Panc1 (cell line): ENCODE measurements around the gene DLK2. TPM values are rescaled to one million over a fixed set of nuclear protein-coding genes. Genes with fewer than 3 reads are reported as not detected.
"Not testable (repeated sequence)": the region's sequence is repeated elsewhere in the genome, so short reads cannot be mapped to it uniquely, and the experiment has no call there.

Source experiments
- ATAC-seq: fragments of 200-7000 bp; cut with Tn5 transposase; 2 replicates; pipeline ENCODE4 v1.9.1; 2020; ENCODE audit warnings: mild to moderate bottlenecking, moderate library complexity
- BruUV-seq: library from RNA; stranded (reverse); fragments of 400-500 nt; replicated peaks from 2 replicates; lab custom pipeline; 2021; lab: Mats Ljungman, UMichigan
- CTCF ChIA-PET: fragments of 300-600 bp; sonication (Branson Sonifier 250); formaldehyde crosslinking; loops from one replicate; lab custom pipeline; 2022; ENCODE audit warnings: antibody characterized with exemption; lab: Charles Lee
- POLR2A ChIA-PET: fragments of 300-600 bp; sonication (Branson Sonifier 250); formaldehyde crosslinking; loops from one replicate; lab custom pipeline; 2022; ENCODE audit warnings: antibody characterized with exemption; lab: Charles Lee
- DNase-seq: peaks from one replicate; pipeline ENCODE4 v3.0.0-alpha.2; 2010; ENCODE audit warnings: low read depth, low spot score
- H3K27ac ChIP-seq: 2 replicates; pipeline ENCODE4 v1.5.1; 2011; ENCODE audit warnings: mild to moderate bottlenecking, low read length, inconsistent platforms
- H3K27me3 ChIP-seq: fragments of 200-500 bp; sonication (Bioruptor generic); 2 replicates; pipeline ENCODE4 v1.6.0; 2014; ENCODE audit warnings: low read length, inconsistent platforms; ENCODE audit not compliant: control insufficient read depth, insufficient read depth
- H3K36me3 ChIP-seq: fragments of 200-500 bp; sonication (Bioruptor generic); 2 replicates; pipeline ENCODE4 v1.5.1; 2014; ENCODE audit warnings: inconsistent platforms, mild to moderate bottlenecking, low read length, moderate library complexity; ENCODE audit not compliant: control insufficient read depth, insufficient read depth
- H3K4me1 ChIP-seq: 2 replicates; pipeline ENCODE4 v1.5.1; 2011; ENCODE audit warnings: inconsistent platforms, mild to moderate bottlenecking, low read length, moderate library complexity; ENCODE audit not compliant: control insufficient read depth, insufficient read depth
- H3K4me3 ChIP-seq, 2 experiments: 2 replicates each; pipeline ENCODE4 v1.5.1; 2011 to 2012; ENCODE audit warnings: low read depth in 2 of 2, low read length in 2 of 2, mild to moderate bottlenecking in 2 of 2, inconsistent platforms in 1 of 2, moderate library complexity in 1 of 2
- H3K9me3 ChIP-seq: fragments of 200-500 bp; sonication (Bioruptor generic); 2 replicates; pipeline ENCODE4 v1.5.1; 2014; ENCODE audit warnings: low read depth, mild to moderate bottlenecking, inconsistent platforms, low read length, moderate library complexity; ENCODE audit not compliant: control insufficient read depth, insufficient read depth
- POLR2AphosphoS5 ChIP-seq: IDR thresholded peaks from 2 replicates; pipeline ENCODE4 v1.6.1; 2012; ENCODE audit warnings: mild to moderate bottlenecking, low read depth, low read length, moderate library complexity
- SIN3A ChIP-seq: IDR thresholded peaks from 2 replicates; pipeline ENCODE4 v1.6.1; 2012; ENCODE audit warnings: low read depth, mild to moderate bottlenecking, low read length, moderate library complexity, borderline replicate concordance; ENCODE audit not compliant: insufficient read depth
- TCF7L2 ChIP-seq: IDR thresholded peaks from 2 replicates; pipeline ENCODE4 v1.6.1; 2011; ENCODE audit warnings: mild to moderate bottlenecking, low read depth, low read length, inconsistent platforms
- in situ Hi-C: cut with HindIII; loops from 2 replicates; pipeline ENCODE4 v1.10.0; 2016; ENCODE audit warnings: low sequenced_read_pairs, low pct_unique_long_range_greater_than_20kb
- intact Hi-C: fragments of 100-400 bp; cut with micrococcal nuclease; formaldehyde crosslinking; loops from one replicate; pipeline ENCODE4 v1.10.0; 2022; ENCODE audit not compliant: unreplicated experiment
- total RNA-seq: library from RNA; stranded (reverse); gene quantifications from one replicate; pipeline ENCODE4 v1.2.1, GENCODE V29; 2021; ENCODE audit not compliant: unreplicated experiment
- TF ChIP-seq, protein P1 (sequence below): fragments of 450-650 bp; IDR thresholded peaks from 2 replicates; pipeline ENCODE4 v1.5.1; 2017; ENCODE audit warnings: mild to moderate bottlenecking
- TF ChIP-seq, protein P2 (sequence below), 2 experiments: IDR thresholded peaks; 2 replicates each; pipeline ENCODE4 v1.6.1; 2011 to 2012; ENCODE audit warnings: low read depth in 2 of 2, control low read depth in 1 of 2, low read length in 1 of 2, mild to moderate bottlenecking in 1 of 2, moderate library complexity in 1 of 2; ENCODE audit not compliant: insufficient read depth in 1 of 2

Gene DLK2
- total RNA-seq, 1 experiment from 2014 or later = 19.1 TPM

DNA sequence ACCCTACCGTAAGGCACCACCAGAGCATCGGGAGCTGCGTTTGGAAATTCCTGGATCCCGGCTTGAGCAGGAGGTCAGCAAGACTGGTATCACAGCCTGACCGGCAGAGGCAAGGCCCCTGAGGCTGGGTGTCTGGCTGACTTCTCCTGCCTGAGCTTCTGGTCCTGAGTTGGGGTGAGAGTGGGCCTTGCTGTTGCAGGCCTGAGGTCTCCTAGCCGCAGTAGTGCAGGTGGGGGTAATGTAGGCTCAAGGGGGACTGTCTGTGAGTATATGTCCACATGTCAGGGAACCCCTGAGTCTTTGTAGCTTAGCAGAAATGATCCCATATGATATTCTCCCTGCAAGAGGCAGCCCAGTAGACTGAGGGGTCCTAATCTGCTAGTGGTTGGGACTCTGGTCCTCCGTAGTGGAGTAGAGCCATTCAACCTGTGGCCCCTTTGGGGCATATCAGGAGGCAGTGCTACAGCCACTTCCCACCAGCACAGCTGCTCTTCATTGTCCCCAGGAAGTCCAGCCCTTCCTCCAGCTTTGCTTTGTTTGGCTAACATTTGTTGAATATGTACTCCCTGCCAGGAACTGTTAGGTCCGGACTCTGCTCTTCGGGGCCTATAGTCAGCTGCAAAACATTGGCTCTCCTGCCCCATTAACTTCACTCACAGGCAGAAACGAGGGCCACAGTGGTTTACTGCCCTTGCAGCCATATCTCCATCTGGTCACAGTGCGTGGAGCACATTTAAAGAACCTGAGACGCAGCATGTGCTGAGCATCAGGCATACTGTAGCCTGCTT lies 43.9 kb upstream of the DLK2 start:
- in situ Hi-C loops = no loop called here
- Histone ChIP-seq H3K27ac (no peak overlapping the region), H3K4me3 (no peak overlapping the region), H3K36me3 (no peaks in the 10 kb centered on the region; the same call in 1 of the 2 replicates), H3K9me3 (no peaks in the 10 kb centered on the region), H3K27me3 (no peaks in the 10 kb centered on the region), H3K4me1 (peaks cover 16% of the 10 kb centered on the region)
- no TSS peak for BruUV-seq
- TF ChIP-seq, protein P1, sequence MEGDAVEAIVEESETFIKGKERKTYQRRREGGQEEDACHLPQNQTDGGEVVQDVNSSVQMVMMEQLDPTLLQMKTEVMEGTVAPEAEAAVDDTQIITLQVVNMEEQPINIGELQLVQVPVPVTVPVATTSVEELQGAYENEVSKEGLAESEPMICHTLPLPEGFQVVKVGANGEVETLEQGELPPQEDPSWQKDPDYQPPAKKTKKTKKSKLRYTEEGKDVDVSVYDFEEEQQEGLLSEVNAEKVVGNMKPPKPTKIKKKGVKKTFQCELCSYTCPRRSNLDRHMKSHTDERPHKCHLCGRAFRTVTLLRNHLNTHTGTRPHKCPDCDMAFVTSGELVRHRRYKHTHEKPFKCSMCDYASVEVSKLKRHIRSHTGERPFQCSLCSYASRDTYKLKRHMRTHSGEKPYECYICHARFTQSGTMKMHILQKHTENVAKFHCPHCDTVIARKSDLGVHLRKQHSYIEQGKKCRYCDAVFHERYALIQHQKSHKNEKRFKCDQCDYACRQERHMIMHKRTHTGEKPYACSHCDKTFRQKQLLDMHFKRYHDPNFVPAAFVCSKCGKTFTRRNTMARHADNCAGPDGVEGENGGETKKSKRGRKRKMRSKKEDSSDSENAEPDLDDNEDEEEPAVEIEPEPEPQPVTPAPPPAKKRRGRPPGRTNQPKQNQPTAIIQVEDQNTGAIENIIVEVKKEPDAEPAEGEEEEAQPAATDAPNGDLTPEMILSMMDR = no peak
- no peak for TF ChIP-seq POLR2AphosphoS5
- TF ChIP-seq SIN3A = no peak
- TF ChIP-seq, protein P2, sequence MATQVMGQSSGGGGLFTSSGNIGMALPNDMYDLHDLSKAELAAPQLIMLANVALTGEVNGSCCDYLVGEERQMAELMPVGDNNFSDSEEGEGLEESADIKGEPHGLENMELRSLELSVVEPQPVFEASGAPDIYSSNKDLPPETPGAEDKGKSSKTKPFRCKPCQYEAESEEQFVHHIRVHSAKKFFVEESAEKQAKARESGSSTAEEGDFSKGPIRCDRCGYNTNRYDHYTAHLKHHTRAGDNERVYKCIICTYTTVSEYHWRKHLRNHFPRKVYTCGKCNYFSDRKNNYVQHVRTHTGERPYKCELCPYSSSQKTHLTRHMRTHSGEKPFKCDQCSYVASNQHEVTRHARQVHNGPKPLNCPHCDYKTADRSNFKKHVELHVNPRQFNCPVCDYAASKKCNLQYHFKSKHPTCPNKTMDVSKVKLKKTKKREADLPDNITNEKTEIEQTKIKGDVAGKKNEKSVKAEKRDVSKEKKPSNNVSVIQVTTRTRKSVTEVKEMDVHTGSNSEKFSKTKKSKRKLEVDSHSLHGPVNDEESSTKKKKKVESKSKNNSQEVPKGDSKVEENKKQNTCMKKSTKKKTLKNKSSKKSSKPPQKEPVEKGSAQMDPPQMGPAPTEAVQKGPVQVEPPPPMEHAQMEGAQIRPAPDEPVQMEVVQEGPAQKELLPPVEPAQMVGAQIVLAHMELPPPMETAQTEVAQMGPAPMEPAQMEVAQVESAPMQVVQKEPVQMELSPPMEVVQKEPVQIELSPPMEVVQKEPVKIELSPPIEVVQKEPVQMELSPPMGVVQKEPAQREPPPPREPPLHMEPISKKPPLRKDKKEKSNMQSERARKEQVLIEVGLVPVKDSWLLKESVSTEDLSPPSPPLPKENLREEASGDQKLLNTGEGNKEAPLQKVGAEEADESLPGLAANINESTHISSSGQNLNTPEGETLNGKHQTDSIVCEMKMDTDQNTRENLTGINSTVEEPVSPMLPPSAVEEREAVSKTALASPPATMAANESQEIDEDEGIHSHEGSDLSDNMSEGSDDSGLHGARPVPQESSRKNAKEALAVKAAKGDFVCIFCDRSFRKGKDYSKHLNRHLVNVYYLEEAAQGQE (IDR thresholded peaks at IDR 0.05; ENCODE audit: insufficient read depth in 1 of 2, low read depth in 2 of 2, low read length in 1 of 2) = no peak
- TF ChIP-seq TCF7L2 = no peak
- no peak for DNase-seq
- CTCF ChIA-PET = no interaction called here
- POLR2A ChIA-PET = no interaction called here
- intact Hi-C loops = no loop called here
- ATAC-seq = no peak

DNA sequence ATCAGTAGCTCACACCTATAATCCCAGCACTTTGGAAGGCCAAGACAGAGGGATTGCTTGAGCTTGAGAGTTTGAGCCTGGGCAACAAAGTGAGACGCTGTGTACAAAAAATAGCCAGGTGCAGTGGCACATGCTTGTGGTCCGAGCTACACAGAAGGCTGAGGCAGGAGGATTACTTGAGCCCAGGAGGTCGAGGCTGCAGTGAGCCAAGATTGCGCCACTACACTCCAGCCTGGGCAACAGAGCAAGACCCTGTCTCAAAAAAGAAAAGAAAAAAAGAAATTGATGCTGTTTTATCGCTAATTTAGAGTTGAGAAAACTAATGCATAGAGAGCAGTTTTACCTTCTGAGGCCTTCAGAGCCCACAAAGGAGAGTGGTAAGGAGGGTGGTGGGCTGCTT lies 42.9 kb upstream of the DLK2 start:
- H3K4me3 ChIP-seq, H3K27me3 ChIP-seq, ATAC-seq, POLR2A ChIA-PET, H3K27ac ChIP-seq, intact Hi-C loops, DNase-seq, in situ Hi-C loops, H3K9me3 ChIP-seq, BruUV-seq, H3K36me3 ChIP-seq: not testable (repeated sequence)
- CTCF ChIA-PET = interaction anchor here (0.6 to 1.0 kb wide), 2 partner anchors 9 to 34 kb away, joined by 3 to 4 read pairs; no protein-coding TSS in a partner anchor
- peaks cover 16% of the 10 kb centered on the region for H3K4me1 ChIP-seq

DNA sequence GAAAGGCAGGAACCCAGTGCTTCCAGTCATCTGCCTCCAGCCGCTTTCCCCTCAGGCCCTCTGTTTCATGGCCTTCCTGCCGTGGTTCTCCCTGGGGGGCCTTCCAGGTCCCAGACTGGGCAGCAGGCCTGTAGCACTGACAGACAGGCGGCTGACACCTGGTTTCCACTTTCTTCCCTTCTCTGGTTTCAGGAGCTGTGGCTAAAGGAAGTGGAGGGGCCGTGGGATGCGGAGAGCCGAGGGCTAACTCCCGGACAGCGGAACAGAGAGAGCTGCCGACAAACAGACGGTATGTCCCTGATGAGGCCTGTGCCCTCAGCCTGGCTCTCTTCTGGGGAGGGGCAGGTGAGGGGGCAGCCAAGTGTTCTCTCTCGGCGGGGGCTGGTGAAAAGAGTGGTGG lies 42.3 kb upstream of the DLK2 start:
- DNase-seq (no peak), ATAC-seq (no peak)
- Histone ChIP-seq H3K27me3 (no peaks in the 10 kb centered on the region), H3K4me3 (no peak overlapping the region), H3K27ac (no peak overlapping the region), H3K4me1 (peaks cover 16% of the 10 kb centered on the region), H3K36me3 (no peaks in the 10 kb centered on the region; the same call in 1 of the 2 replicates), H3K9me3 (no peaks in the 10 kb centered on the region)
- no TSS peak for BruUV-seq
- POLR2A ChIA-PET = no interaction called here
- TF ChIP-seq SIN3A = no peak
- TF ChIP-seq, protein P1 = no peak
- TF ChIP-seq POLR2AphosphoS5 = no peak
- TF ChIP-seq, protein P2 (IDR thresholded peaks at IDR 0.05; ENCODE audit: insufficient read depth in 1 of 2, low read depth in 2 of 2, low read length in 1 of 2) = no peak
- no peak for TF ChIP-seq TCF7L2
- CTCF ChIA-PET = interaction anchor here (0.6 to 1.0 kb wide), 2 partner anchors 10 to 33 kb away, joined by 3 to 4 read pairs; no protein-coding TSS in a partner anchor
- in situ Hi-C loops (no loop called here), intact Hi-C loops (no loop called here)
